K562 (cell line): ENCODE data around the gene ACTRT2. TPM values are rescaled to one million over a fixed set of nuclear protein-coding genes. Genes with fewer than 3 reads are reported as not detected.

ENCODE experiments used
- ATAC-seq: fragments of 200-7000 bp; cut with Tn5 transposase; 3 replicates; pipeline ENCODE4 v1.9.1; 2020; ENCODE audit warnings: moderate library complexity
- BruUV-seq: library from RNA; stranded (reverse); fragments of 400-500 nt; replicated peaks from 2 replicates; lab custom pipeline; 2021; lab: Mats Ljungman, UMichigan
- CTCF ChIA-PET: fragments of 300-600 bp; formaldehyde crosslinking; extraction: SDS; loops from one replicate; lab custom pipeline; 2021; ENCODE audit warnings: low intra/inter-chr PET ratio; lab: Yijun Ruan, JAX
- POLR2A ChIA-PET: fragments of 300-600, 350-650 bp; sonication (Branson Sonifier 250); formaldehyde crosslinking; extraction: SDS; loops from one replicate; lab custom pipeline; 2021; ENCODE audit warnings: antibody characterized with exemption, inconsistent platforms; lab: Yijun Ruan, JAX
- DNase-seq, 4 experiments: peaks; one replicate each; pipeline versions ENCODE4 v3.0.0 to v3.0.0-alpha.2; 2011 to 2018; ENCODE audit warnings: low spot score in 3 of 4, mixed read lengths in 3 of 4; ENCODE audit errors: extremely low read depth in 1 of 4
- FAIRE-seq: peaks from 2 replicates; lab custom pipeline; 2011; peaks lifted over from hg19 to GRCh38; lab: Jason Lieb, UNC
- H2AFZ ChIP-seq: 2 replicates; pipeline ENCODE4 v1.6.0; 2011; ENCODE audit warnings: low read depth, low read length, control low read depth, inconsistent platforms
- H3K27ac ChIP-seq: fragments of 200-600 bp; 3 replicates; pipeline ENCODE4 v1.8.0; 2011; ENCODE audit warnings: low read depth, mild to moderate bottlenecking, control low read depth, inconsistent platforms, low read length, moderate library complexity, mixed read lengths; ENCODE audit errors: extremely low read depth
- H3K27me3 ChIP-seq, 2 experiments: fragments of 300-600 bp in 1 of 2; 2 replicates in 1 of 2; 3 replicates in 1 of 2; pipeline versions ENCODE4 v1.6.0 to v1.8.0; 2011; ENCODE audit warnings: inconsistent platforms in 2 of 2, low read length in 2 of 2, mild to moderate bottlenecking in 1 of 2, mixed read lengths in 1 of 2, moderate library complexity in 1 of 2; ENCODE audit not compliant: control insufficient read depth in 2 of 2, insufficient read depth in 2 of 2
- H3K36me3 ChIP-seq: fragments of 300-600 bp; 3 replicates; pipeline ENCODE4 v1.8.0; 2011; ENCODE audit warnings: mild to moderate bottlenecking, low read length, inconsistent platforms; ENCODE audit not compliant: control insufficient read depth, insufficient read depth
- H3K4me1 ChIP-seq, 2 experiments: fragments of 200-600 bp in 1 of 2; replicated peaks in 1 of 2; 2 replicates in 1 of 2; 3 replicates in 1 of 2; pipeline versions ENCODE4 v1.5.1 to v1.8.0; 2011; ENCODE audit warnings: inconsistent platforms in 2 of 2, low read length in 2 of 2, mild to moderate bottlenecking in 1 of 2, mixed read lengths in 1 of 2, moderate library complexity in 1 of 2; ENCODE audit not compliant: control insufficient read depth in 2 of 2, insufficient read depth in 2 of 2
- H3K4me2 ChIP-seq: 2 replicates; pipeline ENCODE4 v1.6.1; 2011; ENCODE audit warnings: low read length, control low read depth, inconsistent platforms, mixed read lengths; ENCODE audit not compliant: insufficient read depth
- H3K4me3 ChIP-seq: fragments of 200-600 bp; sonication (generic), shearing (Covaris generic); 2 replicates; pipeline ENCODE4 v1.5.1; 2016; ENCODE audit warnings: control low read depth, inconsistent platforms
- H3K79me2 ChIP-seq: fragments of 200-600 bp; 3 replicates; pipeline ENCODE4 v1.8.0; 2011; ENCODE audit warnings: low read length, inconsistent platforms; ENCODE audit not compliant: control insufficient read depth, insufficient read depth
- H3K9ac ChIP-seq, 2 experiments: 2 replicates each; pipeline versions ENCODE4 v1.6.0 to v1.6.1; 2011; ENCODE audit warnings: low read depth in 2 of 2, low read length in 2 of 2, control low read depth in 1 of 2, inconsistent platforms in 1 of 2, mild to moderate bottlenecking in 1 of 2, mixed read lengths in 1 of 2; ENCODE audit not compliant: insufficient read depth in 1 of 2
- H3K9me1 ChIP-seq: one replicate; pipeline ENCODE4 v1.6.0; 2011; ENCODE audit warnings: inconsistent platforms, mild to moderate bottlenecking, low read length, moderate library complexity; ENCODE audit not compliant: control insufficient read depth, insufficient read depth
- H3K9me3 ChIP-seq: replicated peaks from 2 replicates; pipeline ENCODE4 v1.5.1; 2011; ENCODE audit warnings: low read depth, low read length, inconsistent platforms; ENCODE audit not compliant: control insufficient read depth, insufficient read depth
- H4K20me1 ChIP-seq: replicated peaks from 2 replicates; pipeline ENCODE4 v1.6.1; 2011; ENCODE audit warnings: low read length, inconsistent platforms, mixed read lengths; ENCODE audit not compliant: control insufficient read depth, insufficient read depth
- ARNT ChIP-seq, 2 experiments: fragments of 450-650 bp; IDR thresholded peaks; 2 replicates each; pipeline ENCODE4 v1.6.1; 2016; ENCODE audit warnings: mild to moderate bottlenecking in 1 of 2
- BCOR ChIP-seq: fragments of 450-650 bp; IDR thresholded peaks from 2 replicates; pipeline ENCODE4 v1.6.1; 2016
- BRF1 ChIP-seq: IDR thresholded peaks from 3 replicates; pipeline ENCODE4 v1.6.1; 2011; ENCODE audit warnings: borderline replicate concordance, mild to moderate bottlenecking; ENCODE audit not compliant: insufficient read length; ENCODE audit errors: extremely low read depth
- ESRRA ChIP-seq: fragments of 450-650 bp; IDR thresholded peaks from 2 replicates; pipeline ENCODE4 v1.6.1; 2014; ENCODE audit warnings: low read depth, mild to moderate bottlenecking, moderate library complexity, borderline replicate concordance
- SMAD2 ChIP-seq: fragments of 150-350 bp; IDR thresholded peaks from 2 replicates; pipeline ENCODE4 v1.6.1; 2014; ENCODE audit warnings: low read depth, mild to moderate bottlenecking, low read length
- ZNF12 ChIP-seq: sonication (generic); formaldehyde crosslinking; IDR thresholded peaks from 2 replicates; pipeline ENCODE4 v1.4.0; 2020; ENCODE audit warnings: mild to moderate bottlenecking, missing genetic modification reagents
- ZNF316 ChIP-seq: fragments of 450-650 bp; IDR thresholded peaks from 2 replicates; pipeline ENCODE4 v1.6.1; 2016
- ZNF644 ChIP-seq: fragments of 200-800 bp; sonication (Bioruptor generic); IDR thresholded peaks from 2 replicates; pipeline ENCODE4 v1.6.1; 2016; ENCODE audit warnings: low read depth, missing genetic modification characterization, missing compliant biosample characterization
- ZNF764 ChIP-seq: fragments of 250-450 bp; sonication (Bioruptor Pico); IDR thresholded peaks from 2 replicates; pipeline ENCODE4 v1.4.0; 2020; ENCODE audit warnings: low read depth, mild to moderate bottlenecking, moderate library complexity
- ZNF77 ChIP-seq: fragments of 250-450 bp; sonication (Bioruptor Pico); IDR thresholded peaks from 2 replicates; pipeline ENCODE4 v1.5.0; 2020
- WGBS: fragments of 100-300 bp; shearing (Covaris generic); methylation state at CpG from one replicate; pipeline ENCODE4 v1.1.6; 2016; ENCODE audit warnings: low coverage, mixed read lengths; ENCODE audit not compliant: insufficient coverage; ENCODE audit errors: missing lambda C conversion rate; 5-methylcytosine and 5-hydroxymethylcytosine counted together
- in situ Hi-C: fragments of 300-500 bp; cut with MboI; formaldehyde crosslinking; loops from 4 replicates; pipeline ENCODE4 v1.15.0; 2018; ENCODE audit warnings: inconsistent platforms, mixed read lengths
- intact Hi-C: fragments of 100-400 bp; cut with micrococcal nuclease; formaldehyde crosslinking; loops from 2 replicates; pipeline ENCODE4 v1.14.2; 2022
- polyA plus RNA-seq, 8 experiments: library from polyadenylated mRNA; depleted of rRNA in 4 of 8; stranded (reverse) in 5 of 8; unstranded in 3 of 8; fragments of >200 nt; fragmentation: Nextera tagmentation in 2 of 8; fragmentation: Illumina TruSeq in 1 of 8; extraction: Ambion mirVana in 2 of 8; extraction: Trizol in 1 of 8; gene quantifications; 2 replicates each; pipeline versions ENCODE4 v1.2.1 to v1.2.3, GENCODE V29; 2011 to 2014; ENCODE audit warnings: inconsistent platforms in 1 of 8, missing spikeins in 1 of 8
- total RNA-seq, 7 experiments: library from RNA; depleted of rRNA in 6 of 7; stranded (reverse); fragments of >200 nt in 6 of 7; fragmentation: Illumina TruSeq in 2 of 7; extraction: Trizol in 2 of 7; gene quantifications; 2 replicates each; pipeline versions ENCODE4 v1.2.1 to v1.2.3, GENCODE V29; 2011 to 2021; ENCODE audit warnings: low replicate concordance in 1 of 7
- TF ChIP-seq, protein P1 (sequence below): fragments of 200-600 bp; sonication (generic); IDR thresholded peaks from one replicate; pipeline ENCODE4 v1.6.1; 2012; ENCODE audit warnings: mild to moderate bottlenecking, low read depth, low read length, inconsistent platforms

Gene ACTRT2
- total and polyA plus RNA-seq, 9 of the 15 experiments (the other 6 are each of a cell fraction or from before 2014, with no cell fraction given): not detected

DNA sequence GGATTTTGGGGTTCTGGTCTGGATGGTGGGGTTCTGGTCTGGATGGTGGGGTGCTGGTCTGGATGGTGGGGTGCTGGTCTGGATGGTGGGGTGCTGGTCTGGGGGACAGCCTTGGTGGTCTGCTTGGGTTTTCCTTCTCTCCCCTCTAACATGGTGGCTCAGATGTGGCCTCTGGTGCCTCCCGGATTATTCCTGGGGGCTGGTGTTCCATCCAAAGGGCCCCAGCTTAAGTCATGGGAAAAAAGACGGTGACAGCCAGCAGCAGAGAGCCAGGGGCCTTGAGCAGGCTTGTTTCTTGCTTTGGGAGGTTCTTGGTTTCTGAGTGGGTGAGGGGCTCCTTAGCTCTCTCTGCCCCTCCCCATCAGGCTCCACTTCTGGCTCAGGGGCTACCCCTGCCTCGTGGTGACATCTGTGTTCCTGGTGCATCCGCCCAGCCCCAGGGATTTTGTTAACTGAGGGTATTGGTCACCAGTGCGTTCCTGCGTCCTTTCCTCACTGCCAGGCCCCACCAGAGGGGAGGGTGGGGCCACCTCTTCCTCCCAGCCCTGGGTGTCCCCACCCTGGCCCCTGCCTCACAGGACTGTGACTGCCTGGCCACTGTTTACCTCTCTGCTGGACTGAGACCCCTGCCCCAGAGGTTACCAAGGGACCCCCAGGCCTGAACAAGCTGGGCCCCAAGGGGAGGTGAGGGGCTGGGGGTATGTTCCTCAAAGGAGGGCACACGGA lies 43.2 kb upstream of the ACTRT2 start (continued):
- TF ChIP-seq ZNF644: no peak
- no peak for TF ChIP-seq ESRRA
- no peak for TF ChIP-seq ARNT (IDR thresholded peaks at IDR 0.05)
- no peak for TF ChIP-seq BCOR
- no peak for TF ChIP-seq ZNF12 (CRISPR knock-in tag)
- TF ChIP-seq ZNF316: no peak

DNA sequence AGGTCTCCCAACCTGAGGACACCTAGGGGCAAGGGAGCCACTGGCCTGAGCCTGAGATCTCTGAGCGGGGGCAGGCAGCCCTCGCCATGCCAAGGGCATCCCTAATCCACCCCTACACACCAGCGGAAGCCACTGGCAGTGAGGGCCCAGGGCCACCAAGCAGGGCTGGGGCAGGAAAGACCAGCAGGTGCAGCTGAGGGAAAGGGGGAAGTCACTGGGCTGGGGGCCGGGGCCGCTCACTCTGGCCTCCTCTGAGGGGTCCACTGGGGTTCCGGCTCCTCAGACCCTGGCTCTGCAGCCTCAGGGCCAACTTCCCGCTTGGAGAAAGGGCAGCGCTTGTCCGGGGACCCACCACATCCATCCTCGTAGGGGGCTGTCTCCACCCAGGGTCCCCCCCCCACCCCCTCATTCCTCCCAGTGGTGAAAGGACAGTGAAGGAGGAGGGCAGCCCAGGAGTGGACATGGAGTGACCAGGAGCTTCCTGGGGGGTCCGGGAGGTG lies 42.5 kb upstream of the ACTRT2 start:
- in situ Hi-C loops: no loop called here
- TF ChIP-seq SMAD2 (no peak), ZNF77 (CRISPR knock-in tag) (no peak), ZNF764 (CRISPR knock-in tag) (no peak), BRF1 (no peak)
- TF ChIP-seq, protein P1, sequence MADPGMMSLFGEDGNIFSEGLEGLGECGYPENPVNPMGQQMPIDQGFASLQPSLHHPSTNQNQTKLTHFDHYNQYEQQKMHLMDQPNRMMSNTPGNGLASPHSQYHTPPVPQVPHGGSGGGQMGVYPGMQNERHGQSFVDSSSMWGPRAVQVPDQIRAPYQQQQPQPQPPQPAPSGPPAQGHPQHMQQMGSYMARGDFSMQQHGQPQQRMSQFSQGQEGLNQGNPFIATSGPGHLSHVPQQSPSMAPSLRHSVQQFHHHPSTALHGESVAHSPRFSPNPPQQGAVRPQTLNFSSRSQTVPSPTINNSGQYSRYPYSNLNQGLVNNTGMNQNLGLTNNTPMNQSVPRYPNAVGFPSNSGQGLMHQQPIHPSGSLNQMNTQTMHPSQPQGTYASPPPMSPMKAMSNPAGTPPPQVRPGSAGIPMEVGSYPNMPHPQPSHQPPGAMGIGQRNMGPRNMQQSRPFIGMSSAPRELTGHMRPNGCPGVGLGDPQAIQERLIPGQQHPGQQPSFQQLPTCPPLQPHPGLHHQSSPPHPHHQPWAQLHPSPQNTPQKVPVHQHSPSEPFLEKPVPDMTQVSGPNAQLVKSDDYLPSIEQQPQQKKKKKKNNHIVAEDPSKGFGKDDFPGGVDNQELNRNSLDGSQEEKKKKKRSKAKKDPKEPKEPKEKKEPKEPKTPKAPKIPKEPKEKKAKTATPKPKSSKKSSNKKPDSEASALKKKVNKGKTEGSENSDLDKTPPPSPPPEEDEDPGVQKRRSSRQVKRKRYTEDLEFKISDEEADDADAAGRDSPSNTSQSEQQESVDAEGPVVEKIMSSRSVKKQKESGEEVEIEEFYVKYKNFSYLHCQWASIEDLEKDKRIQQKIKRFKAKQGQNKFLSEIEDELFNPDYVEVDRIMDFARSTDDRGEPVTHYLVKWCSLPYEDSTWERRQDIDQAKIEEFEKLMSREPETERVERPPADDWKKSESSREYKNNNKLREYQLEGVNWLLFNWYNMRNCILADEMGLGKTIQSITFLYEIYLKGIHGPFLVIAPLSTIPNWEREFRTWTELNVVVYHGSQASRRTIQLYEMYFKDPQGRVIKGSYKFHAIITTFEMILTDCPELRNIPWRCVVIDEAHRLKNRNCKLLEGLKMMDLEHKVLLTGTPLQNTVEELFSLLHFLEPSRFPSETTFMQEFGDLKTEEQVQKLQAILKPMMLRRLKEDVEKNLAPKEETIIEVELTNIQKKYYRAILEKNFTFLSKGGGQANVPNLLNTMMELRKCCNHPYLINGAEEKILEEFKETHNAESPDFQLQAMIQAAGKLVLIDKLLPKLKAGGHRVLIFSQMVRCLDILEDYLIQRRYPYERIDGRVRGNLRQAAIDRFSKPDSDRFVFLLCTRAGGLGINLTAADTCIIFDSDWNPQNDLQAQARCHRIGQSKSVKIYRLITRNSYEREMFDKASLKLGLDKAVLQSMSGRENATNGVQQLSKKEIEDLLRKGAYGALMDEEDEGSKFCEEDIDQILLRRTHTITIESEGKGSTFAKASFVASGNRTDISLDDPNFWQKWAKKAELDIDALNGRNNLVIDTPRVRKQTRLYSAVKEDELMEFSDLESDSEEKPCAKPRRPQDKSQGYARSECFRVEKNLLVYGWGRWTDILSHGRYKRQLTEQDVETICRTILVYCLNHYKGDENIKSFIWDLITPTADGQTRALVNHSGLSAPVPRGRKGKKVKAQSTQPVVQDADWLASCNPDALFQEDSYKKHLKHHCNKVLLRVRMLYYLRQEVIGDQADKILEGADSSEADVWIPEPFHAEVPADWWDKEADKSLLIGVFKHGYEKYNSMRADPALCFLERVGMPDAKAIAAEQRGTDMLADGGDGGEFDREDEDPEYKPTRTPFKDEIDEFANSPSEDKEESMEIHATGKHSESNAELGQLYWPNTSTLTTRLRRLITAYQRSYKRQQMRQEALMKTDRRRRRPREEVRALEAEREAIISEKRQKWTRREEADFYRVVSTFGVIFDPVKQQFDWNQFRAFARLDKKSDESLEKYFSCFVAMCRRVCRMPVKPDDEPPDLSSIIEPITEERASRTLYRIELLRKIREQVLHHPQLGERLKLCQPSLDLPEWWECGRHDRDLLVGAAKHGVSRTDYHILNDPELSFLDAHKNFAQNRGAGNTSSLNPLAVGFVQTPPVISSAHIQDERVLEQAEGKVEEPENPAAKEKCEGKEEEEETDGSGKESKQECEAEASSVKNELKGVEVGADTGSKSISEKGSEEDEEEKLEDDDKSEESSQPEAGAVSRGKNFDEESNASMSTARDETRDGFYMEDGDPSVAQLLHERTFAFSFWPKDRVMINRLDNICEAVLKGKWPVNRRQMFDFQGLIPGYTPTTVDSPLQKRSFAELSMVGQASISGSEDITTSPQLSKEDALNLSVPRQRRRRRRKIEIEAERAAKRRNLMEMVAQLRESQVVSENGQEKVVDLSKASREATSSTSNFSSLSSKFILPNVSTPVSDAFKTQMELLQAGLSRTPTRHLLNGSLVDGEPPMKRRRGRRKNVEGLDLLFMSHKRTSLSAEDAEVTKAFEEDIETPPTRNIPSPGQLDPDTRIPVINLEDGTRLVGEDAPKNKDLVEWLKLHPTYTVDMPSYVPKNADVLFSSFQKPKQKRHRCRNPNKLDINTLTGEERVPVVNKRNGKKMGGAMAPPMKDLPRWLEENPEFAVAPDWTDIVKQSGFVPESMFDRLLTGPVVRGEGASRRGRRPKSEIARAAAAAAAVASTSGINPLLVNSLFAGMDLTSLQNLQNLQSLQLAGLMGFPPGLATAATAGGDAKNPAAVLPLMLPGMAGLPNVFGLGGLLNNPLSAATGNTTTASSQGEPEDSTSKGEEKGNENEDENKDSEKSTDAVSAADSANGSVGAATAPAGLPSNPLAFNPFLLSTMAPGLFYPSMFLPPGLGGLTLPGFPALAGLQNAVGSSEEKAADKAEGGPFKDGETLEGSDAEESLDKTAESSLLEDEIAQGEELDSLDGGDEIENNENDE: no peak

More for the DNA sequence above, 42.5 kb upstream of the ACTRT2 start:
- Histone ChIP-seq H3K4me3 (no peak overlapping the region), H3K27me3 (peaks cover 13 to 27% of the 10 kb centered on the region in 2 experiments; a peak in 4 of 5 replicates), H3K79me2 (no peaks in the 10 kb centered on the region), H3K4me2 (no peak overlapping the region), H3K36me3 (no peaks in the 10 kb centered on the region), H2AFZ (no peak overlapping the region), H4K20me1 (no peaks in the 10 kb centered on the region; the same call in 1 of the 2 replicates), H3K27ac (no peak overlapping the region), H3K9ac (no peak overlapping the region), H3K9me1 (no peaks in the 10 kb centered on the region), H3K9me3 (no peaks in the 10 kb centered on the region), H3K4me1 (no peaks in the 10 kb centered on the region; a peak in 1 of 5 replicates)
- ATAC-seq (no peak), DNase-seq (no peak), FAIRE-seq (no peak)
- ChIA-PET CTCF (no interaction called here), POLR2A (interaction anchor here (0.5 kb wide), 1 partner anchor 315 kb away, joined by 3 read pairs; no protein-coding TSS in a partner anchor)
- BruUV-seq: no TSS peak
- intact Hi-C loops: no loop called here
- 0% methylated on average over 8 of the region's 11 CpGs for WGBS
